Cardiac fibroblast (primary cell): ENCODE data around the gene WWC2.

Source experiments
- DNase-seq, 2 donors: peaks; one replicate each; pipeline versions ENCODE4 v3.0.0 to v3.0.0-alpha.2; 2010; ENCODE audit warnings: low read depth in 2 of 2
- H3K4me3 ChIP-seq, 2 donors: replicated peaks in 1 of 2; 1 replicate in 1 of 2; 2 replicates in 1 of 2; pipeline ENCODE4 v1.5.1; 2011; ENCODE audit warnings: low read depth in 2 of 2, low read length in 2 of 2, mild to moderate bottlenecking in 2 of 2, moderate library complexity in 1 of 2
- TF ChIP-seq, protein P1 (sequence below): IDR thresholded peaks from one replicate; pipeline ENCODE4 v1.5.1; 2011; ENCODE audit warnings: low read depth, mild to moderate bottlenecking, low read length, inconsistent platforms

Gene WWC2

DNA sequence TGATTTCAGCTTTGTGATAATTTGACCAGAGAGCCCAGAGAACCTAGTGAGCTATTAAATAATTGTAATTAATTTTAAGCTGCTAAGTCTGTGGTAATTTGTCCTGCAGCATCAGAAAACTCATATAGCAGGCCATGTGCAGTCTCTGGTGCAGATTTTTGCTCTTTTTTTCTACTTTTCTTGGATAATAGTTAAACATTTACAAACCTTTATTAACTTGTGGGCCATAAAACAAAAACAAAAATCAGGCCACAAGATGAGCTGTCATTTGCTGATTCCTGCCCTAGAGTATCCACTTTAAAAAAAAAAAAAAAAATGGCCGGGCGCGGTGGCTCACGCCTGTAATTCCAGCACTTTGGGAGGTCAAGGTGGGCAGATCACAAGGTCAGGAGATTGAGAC, 121.2 kb downstream of the WWC2 start:
- DNase-seq = no peak
- H3K4me3 ChIP-seq = no peak overlapping the region
- TF ChIP-seq, protein P1, sequence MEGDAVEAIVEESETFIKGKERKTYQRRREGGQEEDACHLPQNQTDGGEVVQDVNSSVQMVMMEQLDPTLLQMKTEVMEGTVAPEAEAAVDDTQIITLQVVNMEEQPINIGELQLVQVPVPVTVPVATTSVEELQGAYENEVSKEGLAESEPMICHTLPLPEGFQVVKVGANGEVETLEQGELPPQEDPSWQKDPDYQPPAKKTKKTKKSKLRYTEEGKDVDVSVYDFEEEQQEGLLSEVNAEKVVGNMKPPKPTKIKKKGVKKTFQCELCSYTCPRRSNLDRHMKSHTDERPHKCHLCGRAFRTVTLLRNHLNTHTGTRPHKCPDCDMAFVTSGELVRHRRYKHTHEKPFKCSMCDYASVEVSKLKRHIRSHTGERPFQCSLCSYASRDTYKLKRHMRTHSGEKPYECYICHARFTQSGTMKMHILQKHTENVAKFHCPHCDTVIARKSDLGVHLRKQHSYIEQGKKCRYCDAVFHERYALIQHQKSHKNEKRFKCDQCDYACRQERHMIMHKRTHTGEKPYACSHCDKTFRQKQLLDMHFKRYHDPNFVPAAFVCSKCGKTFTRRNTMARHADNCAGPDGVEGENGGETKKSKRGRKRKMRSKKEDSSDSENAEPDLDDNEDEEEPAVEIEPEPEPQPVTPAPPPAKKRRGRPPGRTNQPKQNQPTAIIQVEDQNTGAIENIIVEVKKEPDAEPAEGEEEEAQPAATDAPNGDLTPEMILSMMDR = no peak

- H3K4me3 ChIP-seq = no peak overlapping the region
- no peak for DNase-seq
- TF ChIP-seq, protein P1 = no peak
Observed at GRCh38 chr4:183223053-183223452, 124.0 kb downstream of the WWC2 start.

DNA sequence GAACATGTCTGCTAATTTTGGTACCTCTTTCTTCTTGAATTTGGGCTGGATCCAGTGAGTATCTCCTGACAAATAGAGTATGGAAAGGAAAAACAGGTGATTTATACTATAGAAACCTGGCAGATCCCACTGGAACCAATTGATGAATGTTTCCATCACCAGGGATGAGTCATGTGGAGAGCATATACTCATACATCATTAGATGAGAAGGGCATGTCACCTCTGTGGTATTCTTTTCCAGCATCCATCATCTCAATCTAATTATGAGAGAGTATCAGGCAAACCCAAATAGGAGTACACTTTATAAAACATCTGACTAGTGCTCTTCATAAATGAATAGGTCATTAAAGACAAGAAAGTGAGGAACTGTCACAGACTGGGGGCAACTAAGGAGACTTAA, 130.3 kb downstream of the WWC2 start:
- TF ChIP-seq, protein P1 = no peak
- DNase-seq = no peak
- no peak overlapping the region for H3K4me3 ChIP-seq

DNA sequence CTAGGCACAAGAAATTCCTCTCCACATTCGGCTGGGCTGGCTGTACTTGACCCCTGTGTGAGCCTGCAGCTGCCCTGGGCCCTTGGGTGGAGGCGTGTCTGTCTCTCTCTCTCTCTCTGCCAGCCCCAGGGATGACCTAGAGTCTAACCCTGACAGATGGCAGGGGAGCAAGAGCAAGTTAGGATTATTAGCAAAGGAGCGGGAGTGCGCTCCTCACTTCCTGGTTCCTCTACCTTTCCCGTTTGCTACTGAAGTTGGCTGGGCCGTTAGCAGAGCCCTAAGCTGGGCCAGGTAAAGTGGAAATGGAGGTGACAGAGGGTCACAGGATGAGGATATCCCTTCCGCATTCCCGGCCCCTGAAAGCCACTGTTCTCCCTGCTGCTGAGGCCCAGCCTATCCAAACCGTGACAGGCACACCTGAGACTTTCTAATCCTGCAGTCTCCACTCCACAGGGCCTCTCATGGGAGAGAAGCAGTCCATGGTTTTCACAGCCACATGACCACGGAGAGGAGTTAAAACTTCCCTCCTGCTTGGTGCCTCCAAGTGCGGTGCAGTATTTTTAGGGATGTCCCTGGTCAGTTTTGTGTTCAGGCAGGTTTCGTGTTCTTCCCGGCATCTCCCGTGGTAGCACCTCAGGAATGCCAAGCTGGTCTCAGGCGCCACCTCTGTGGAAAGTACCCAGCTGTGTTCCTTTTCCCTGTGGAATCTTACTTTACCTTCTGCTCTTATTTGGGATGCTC, 141.7 kb downstream of the WWC2 start:
- TF ChIP-seq, protein P1 = no peak
- DNase-seq = no peak
- no peak overlapping the region for H3K4me3 ChIP-seq

DNA sequence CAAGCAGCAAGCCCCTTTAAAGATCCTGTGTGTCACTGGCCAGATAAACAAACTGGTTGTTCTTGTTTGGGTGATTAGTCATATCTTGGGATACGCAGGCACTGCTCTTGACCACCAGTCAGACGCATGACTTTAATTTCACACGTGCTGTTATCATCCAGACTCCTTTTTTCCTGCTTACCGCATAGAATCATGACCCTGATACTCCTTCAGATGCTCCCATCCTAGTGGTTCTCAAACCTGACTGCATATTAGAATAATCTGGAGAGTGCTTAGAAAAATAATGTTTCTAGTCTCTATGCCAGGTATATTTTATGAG, 142.2 kb downstream of the WWC2 start:
- peak; percentile 78 to 88 for DNase-seq
- no peak overlapping the region for H3K4me3 ChIP-seq
- TF ChIP-seq, protein P1 = no peak

DNA sequence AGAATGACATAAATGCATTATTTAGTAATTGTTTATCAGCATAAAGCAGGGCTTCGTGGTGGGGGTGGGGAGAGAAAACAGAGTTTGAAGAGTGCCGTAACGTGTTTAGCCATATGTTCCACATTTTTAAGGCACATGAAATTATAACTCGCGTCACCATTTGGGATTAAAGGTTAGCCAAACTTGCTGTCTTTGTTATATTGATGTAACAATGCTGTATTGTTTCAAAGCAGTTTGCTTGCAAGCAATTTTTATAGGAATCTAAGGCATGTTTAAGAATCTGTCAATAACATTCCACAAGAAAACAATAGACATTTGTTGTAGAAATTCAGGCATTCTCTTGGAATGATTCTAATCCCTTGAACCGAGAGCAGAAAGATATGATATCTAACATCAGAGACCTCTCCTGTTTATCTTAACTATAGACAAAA, 142.7 kb downstream of the WWC2 start:
- TF ChIP-seq, protein P1 = no peak
- no peak overlapping the region for H3K4me3 ChIP-seq
- peak; percentile 57 to 63 for DNase-seq

GRCh38 chr4:183242291-183242690, 143.2 kb downstream of the WWC2 start:
- no peak overlapping the region for H3K4me3 ChIP-seq
- TF ChIP-seq, protein P1 = no peak
- peak in 1 of 2 donors; percentile 13 for DNase-seq
